AML-193 (cell line): Measurements from ENCODE around the gene MED26.

Source experiments
- DNase-seq, 2 experiments: peaks; one replicate each; lab custom pipeline; 2025; lab: John Stamatoyannopoulos, UW

The MED26 gene

GRCh38 chr19:16649734-16650133, 21.7 kb upstream of the MED26 start:
- no peak for DNase-seq

DNA sequence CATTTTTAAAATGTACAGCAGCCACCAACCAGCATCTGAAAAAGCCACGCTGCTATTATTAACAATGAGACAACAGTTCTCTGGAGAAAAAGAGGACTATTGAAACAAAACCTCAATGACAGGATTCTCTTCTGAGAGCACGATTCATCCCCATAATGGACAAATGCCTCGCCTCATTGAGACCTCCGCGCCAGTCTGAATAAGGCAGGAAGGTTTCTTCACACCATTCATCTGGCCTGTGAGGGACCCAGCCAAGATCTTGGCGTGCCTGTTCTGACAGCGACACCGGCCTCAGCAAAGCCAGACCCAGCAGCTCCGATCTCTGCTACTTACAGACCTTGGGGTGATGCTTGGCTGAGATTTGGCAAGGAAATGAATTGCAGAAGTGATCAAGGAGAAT, 17.1 kb upstream of the MED26 start:
- no peak for DNase-seq

DNA sequence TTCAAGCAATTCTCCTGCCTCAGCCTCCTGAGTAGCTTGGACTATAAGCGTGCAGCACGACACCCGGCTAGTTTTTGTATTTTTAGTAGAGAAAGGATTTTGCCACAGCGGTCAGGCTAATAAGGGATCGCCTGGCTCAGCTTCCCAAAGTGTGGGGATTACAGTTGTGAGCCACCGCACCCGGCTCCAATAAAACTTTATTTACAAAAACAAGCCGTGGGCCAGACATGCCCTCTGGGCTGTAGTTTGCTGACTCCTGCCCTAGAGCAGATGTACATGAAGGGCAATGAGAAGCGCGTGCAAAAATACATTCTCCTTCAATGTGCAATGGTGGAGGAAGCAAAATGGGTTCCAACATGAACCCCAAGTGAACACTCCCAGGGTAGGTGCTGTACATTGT, 13.7 kb upstream of the MED26 start:
- no peak for DNase-seq

DNA sequence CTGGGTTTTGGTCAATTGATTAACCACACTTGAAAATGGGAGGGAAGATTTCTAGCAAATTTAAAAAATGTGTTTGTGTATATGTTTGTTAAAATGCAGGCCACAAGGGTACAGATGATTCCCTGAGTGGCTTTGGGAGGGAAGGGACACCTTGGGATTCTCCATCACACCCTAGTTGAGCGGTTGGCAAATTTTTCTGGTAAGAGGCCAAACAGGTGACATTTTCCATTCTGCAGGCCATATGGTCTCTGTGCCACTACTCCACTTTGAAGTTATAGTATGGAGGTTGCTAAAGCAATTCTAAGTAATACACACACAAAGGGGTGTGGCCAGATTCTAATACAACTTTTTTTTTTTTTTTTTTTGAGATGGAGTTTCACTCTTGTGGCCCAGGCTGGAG, 12.9 kb upstream of the MED26 start:
- no peak for DNase-seq

- no peak for DNase-seq
Measured at GRCh38 chr19:16638666-16639065, 10.7 kb upstream of the MED26 start.

DNA sequence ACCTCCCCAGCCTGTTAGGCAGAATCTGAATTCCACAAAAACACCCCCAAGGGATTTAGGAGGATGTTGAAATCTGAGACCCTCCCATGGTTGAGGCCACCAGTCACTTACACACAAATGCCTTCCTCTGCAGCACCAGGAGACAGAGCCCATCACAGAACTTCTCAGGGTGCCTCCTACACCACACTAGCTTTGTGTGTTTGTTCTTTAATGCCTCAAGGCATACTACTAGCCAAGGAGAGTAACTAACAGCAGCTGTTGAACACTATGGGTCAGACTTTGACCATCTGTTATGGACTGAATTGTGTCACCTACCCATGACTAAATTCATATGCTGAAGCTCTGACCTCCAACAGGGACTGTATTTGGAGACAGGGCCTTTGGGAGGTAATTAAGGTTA, 9.5 kb upstream of the MED26 start:
- no peak for DNase-seq

DNA sequence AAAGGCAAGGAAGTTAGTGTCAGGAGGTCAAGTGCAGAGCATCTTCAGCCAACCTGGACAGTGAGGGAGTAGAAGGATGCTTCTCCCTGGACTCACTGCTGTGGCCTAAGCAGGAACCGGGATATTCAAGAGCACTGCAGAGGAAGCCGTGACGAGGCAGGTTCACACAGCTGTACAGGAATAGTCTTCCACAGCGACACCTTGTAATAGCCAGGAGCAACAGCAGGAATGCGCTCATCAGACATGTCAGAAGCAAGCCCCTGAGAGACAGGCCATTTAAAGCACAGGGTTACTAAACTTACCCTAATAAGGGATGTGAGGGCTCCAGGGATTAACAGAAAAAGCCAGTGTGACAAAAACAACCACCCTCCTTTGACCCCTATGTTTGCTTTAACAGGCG, 3.5 kb upstream of the MED26 start:
- DNase-seq = no peak

- no peak for DNase-seq
Measured at GRCh38 chr19:16628984-16629691, 1.1 kb upstream of the MED26 start.

GRCh38 chr19:16627928-16628182, 149 bp downstream of the MED26 start:
- DNase-seq = no peak

GRCh38 chr19:16627193-16627927, 644 bp downstream of the MED26 start:
- no peak for DNase-seq

- DNase-seq = no peak
Measured at GRCh38 chr19:16626796-16627192, 1.2 kb downstream of the MED26 start.

DNA sequence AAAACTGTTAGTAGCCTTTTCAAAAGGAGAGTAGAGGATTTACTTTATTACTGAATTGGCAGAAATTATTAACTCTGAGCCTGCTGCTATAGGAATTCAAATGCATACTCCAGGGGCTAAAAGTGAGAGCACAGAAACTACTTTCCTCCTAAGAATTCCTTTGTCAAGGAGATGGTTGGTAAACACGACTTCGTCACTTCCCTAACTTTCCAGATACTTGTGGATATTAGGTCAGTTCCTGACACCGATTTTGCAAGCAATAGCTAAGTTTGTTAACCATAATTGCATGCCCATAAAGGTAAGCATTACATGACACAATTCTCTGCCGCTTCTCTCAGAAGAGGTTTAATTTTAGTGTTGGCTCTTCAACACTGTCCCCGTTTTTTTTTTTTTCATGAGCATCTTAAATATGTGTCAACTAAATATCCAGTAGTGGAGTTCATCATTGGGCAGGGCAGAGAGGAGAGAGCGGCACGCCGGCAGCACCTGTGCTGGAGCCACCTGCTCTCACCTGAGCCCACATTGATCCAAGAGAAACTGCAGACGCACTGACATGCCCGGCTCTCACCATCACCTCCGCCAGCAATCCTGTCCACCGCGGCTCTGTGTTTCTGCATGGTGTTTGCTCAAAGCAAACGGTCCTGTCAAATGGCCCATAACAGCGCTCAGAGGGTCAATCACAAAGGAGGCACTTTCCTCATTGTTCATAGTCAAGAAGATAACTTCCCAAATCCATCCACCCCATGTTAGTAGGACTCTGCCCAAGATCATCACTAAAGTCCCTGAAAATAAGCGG, 2.6 kb downstream of the MED26 start:
- DNase-seq = no peak

GRCh38 chr19:16624236-16624635, 3.8 kb downstream of the MED26 start:
- no peak for DNase-seq

GRCh38 chr19:16623576-16623975, 4.4 kb downstream of the MED26 start:
- no peak for DNase-seq

DNA sequence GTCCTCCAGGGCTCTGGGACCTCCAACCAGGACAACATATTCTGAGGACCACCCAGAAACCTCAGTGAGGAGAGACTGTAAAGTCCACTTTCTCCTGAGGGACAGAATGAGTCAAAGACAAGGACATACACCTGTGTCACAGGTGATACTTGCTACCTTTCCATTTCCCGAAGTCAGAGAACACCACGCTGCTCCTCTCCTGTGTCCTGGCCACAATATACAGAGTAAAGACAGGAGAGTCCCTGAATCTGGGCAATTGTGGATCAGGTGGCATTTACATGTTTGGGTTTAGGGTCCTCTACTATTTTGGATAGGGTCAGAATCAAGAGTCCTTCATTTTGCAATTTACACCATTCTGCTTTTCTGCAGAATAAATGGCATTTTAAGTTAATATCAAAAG, 4.9 kb downstream of the MED26 start:
- no peak for DNase-seq

DNA sequence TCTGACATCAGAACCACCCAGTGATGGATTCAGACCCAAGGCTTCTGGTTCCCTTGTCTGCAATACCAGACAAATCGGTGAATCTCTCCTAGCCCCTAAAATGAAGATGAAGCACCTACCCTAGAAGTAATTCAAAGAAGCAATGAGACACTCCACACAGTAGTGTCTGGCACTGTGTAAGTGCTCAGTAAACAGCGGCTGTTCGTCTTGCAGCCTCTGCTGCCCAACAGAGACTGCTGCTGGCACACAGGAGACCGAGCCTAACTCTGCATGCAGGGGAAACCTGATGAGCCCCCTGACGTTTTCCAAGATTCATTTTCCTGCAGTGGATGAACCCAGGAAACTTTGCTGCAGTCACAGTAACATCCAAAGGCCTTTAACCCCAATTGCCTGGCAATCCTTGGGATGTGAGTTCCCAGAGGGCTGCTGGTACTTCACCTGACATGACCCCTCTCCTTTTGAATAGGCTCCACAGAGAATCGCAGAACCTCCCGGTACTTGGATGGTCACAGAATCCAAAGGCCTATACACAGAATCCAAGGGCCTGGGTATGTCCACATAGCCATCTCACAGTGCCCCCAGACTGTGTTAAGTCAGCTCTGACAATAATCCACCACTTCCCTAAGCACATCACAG, 6.7 kb downstream of the MED26 start:
- DNase-seq = no peak

DNA sequence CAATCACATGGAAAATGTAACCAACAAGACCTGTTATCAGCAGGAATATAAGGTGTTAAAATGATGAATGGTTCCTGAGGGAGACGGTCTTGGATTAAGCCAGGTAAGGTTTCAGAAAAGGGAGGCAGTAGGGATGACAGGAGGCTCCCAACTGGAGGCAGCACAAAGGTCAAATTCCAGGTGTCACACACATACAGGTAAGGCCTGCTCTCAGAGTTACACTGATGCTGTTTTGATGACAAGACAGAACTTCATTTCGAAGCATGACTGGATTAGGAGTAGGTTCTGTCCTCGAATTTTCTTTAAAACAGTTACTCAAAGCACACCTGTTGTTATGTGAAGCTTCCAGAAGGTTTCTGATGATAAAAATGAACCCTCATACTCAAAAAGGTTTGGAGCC, 7.4 kb downstream of the MED26 start:
- no peak for DNase-seq

GRCh38 chr19:16620018-16620417, 8.0 kb downstream of the MED26 start:
- no peak for DNase-seq

DNA sequence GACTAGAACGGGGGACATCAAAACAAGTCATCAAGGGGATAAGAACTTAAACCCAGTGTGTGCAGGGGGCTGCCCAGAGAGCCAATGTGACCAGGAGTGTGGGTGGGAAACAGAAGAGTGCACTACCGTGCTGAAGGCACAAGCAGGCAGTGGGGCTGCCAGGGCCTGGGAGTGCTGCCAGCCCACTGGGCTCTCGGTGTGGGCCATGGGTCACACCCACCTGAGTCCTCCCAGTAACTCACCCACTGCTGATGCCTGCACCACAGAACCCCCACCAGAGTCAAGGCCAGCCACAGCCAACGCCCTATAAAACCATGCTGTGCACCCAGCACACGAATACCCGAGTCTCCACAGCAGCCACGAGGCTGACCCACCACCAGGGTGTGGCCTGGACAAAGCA, 8.5 kb downstream of the MED26 start:
- DNase-seq = no peak

- no peak for DNase-seq
Measured at GRCh38 chr19:16618248-16618647, 9.8 kb downstream of the MED26 start.

DNA sequence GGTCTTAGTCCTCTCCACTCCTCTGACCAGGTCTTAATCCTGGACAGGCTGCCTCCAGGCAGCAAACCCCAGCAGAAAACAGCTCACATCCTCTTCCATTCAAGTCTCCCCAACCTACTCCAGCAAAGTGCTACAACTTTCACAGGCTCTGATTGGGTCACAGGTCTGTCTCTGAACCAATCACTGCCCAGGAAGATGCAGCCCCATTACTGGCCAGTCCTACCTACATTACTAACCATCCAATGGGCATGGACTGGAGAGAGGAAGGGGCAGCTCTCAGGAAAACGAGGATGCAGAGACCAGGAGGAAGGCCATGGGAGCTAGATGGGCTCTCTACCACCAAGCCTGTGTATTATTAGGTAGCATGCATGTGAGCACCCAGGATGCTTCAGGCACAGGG, 12.2 kb downstream of the MED26 start:
- DNase-seq = no peak

- no peak for DNase-seq
Measured at GRCh38 chr19:16614941-16615340, 13.1 kb downstream of the MED26 start.

DNA sequence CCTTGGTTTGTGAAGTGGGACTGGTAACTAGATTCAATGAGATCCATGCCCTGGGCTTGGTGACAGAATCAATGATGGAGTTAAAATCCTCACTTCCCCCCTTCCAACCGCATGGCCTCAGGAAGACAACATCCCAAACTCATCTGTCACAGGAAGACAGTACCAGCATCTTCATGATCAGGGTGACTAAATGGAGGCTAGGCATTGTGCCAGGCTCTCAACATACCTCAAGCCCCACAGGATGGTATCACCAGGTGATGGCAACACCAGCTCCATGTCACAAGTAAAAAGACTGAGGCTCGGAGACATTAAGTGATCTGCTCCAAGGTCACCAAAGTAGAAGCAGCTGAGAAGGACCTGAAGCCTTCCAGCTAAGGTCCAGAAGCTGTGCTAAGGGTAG, 14.2 kb downstream of the MED26 start:
- DNase-seq = no peak
